ENCODE measurements around the gene NINL.

The NINL gene

GRCh38 chr20:25491446-25492038 is 93.8 kb downstream of the NINL start:
- intact Hi-C loops (cut with DNase I), result no loop called here

DNA sequence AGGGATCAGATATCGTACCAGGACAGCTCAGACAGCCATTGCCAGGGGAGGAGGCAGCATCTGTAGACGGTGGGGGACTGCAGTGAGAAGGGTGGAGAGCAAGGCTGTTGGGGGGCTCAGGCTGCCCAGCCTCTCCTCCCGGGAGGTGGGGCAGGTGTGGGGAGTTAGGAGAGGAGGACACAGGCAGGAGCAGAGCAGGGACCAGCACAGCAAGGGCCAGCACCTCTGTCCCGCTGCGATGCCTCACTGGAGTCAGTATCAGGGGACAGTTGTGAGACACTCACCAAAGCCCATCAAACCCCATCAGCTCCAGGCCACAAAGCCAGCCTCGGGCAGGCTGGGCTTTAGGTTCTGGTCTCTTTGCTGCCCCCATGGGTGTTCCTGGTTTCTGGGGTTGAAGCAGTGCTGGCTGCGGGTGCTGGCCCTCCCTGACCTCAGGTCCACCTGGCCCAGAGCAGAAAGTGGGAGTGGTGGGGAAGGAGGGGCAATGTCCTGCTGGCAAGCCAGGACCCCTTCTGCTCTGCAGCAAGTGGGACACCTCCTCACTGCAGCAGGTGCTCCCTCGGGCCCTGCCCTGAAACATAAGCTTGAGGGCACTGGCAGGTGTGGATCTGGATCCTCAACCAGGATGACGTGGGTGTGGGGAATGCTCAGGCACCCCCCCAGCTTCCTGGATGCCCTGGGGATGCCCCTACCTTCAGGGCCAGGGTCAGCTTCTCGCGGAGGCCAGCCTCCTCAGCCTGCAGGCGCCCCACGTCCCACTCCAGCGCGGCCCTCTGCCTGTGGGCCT is 94.5 kb downstream of the NINL start:
- intact Hi-C loops (cut with DNase I), result no loop called here

More at GRCh38 chr20:25491446-25492038, 93.8 kb downstream of the NINL start:
- DNase-seq, result peak in 1 of 10 donors; percentile 76

DNA sequence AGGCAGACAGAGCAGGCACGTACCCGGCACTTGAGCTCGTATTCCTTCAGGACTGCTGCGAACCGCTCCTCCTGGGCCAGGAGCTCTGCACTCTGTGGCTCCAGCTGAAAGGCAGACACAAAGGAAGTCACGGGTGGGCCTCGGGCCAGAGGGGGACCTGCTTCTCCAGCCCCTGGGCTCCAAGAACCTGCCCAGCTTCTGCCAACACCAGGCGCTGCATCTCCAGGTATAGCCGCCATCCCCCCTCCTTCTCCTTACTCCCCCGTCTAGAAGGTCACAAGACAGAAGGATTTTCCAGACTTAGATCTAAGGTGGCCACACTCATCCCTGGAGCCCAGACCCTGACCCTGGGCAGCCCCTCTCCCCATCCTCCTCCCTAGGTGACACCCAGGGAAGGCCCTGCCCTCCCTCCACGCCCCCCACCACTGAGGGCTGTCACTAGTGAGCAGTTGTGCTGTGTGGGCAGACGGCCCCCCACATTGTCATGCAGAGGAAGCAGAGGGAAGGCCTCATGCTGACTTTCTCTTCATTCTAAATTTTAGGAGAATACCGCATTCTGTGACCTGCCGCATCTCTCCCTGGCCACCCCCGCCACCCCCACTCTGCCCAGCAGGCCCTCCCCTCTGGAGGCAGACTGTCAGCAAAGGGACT is 96.0 kb downstream of the NINL start:
- peak in 1 of 10 donors; percentile 74 for DNase-seq
- intact Hi-C loops (cut with DNase I), result no loop called here

More for the DNA sequence above, 94.5 kb downstream of the NINL start:
- DNase-seq, result peak in 1 of 10 donors; percentile 77

DNA sequence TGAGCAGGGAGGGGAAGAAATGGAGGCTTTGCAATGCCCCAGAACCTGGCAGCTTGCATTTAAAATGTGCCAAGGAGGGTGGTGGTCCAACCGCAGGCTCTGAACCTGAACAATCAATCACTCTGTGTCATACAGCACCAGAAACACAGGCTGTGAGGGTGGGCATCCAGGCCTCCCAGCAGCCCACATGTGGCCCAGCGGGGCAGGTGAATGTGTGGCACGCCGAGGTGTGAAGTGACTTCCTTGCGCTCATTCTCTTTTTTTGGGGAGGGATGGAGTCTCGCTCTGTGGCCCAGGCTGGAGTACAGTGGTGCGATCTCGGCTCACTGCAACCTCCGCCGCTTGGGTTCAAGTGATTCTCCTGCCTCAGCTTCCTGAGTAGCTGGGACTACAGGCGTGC is 97.4 kb downstream of the NINL start:
- DNase-seq, result peak in 1 of 10 donors; percentile 60
- intact Hi-C loops (cut with DNase I), result no loop called here

- intact Hi-C loops (cut with DNase I), result no loop called here
- DNase-seq, result no peak
These were observed 98.0 kb downstream of the NINL start for GRCh38 chr20:25487306-25487705.

DNA sequence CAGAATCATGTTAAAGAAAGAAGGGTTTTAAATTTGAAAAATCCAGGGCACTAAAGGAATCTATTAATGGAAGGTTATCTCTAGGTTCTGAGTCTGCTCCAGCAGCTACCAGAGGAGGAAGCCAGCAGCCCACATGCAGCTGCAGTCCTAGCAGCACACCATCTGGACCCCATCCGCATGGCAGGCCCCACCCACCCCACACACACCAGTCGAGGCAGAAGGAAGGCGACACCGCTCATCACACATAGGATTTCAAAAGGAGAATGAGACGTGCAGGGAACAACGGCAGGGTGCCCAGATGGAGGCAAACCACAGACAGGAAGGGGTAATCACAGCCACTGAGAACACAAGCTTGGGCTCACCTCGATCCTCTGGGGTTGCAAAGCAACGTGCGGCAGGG is 99.0 kb downstream of the NINL start:
- intact Hi-C loops (cut with DNase I), result no loop called here
- peak in 7 of 10 donors; percentile 19 to 91 (median 50) for DNase-seq

DNA sequence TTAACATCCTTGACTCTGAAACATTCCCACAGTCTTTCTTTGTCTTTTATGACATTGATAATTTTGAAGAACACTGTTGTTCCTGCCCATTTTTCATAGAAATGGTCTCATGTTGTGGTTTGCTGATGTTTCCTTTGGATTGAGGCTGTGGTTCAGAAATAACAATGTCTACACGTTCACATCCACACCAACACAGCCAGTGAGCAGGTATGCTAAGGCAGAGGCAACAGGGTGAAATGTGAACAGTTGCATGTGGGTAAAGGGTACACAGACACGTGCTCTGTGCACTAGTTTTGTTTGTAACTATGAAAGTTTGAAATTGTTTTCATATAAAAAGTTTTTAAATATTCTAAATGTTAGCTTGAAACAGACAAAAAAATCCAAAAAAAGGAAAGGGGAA is 99.5 kb downstream of the NINL start:
- intact Hi-C loops (cut with DNase I), result no loop called here
- no peak for DNase-seq

GRCh38 chr20:25484911-25485511 is 100.3 kb downstream of the NINL start:
- peak in 2 of 10 donors; percentile 9 to 81 for DNase-seq
- intact Hi-C loops (cut with DNase I), result no loop called here

DNA sequence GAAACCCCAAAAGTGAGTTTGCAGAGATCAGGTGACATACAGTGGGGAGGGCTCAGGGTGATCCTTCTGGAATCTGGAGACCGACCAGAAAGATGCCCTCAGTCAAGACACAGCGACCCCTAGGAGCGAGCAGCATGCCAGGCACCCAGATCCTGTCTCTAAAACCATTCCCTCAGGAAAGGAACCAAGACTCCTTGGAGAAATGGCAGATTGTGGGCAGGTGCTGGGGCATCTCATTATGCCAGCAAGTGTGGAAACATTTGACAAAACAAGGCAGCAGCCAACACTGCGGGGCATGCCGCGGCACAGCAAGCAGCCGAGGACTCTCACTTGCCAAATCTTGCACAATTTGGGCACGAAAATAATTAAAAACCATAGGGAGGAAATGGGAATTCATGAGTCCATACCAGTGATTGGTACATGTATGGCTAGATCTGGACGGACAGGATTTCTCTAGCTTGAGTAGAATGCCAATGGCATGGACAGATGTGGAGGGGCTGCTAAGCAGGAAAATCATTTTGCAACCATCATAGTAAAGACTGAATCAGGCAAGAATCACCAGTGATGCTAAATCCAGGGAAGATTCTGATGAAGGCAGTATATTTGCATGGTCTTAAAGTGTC is 101.0 kb downstream of the NINL start:
- intact Hi-C loops (cut with DNase I), result no loop called here
- DNase-seq, result peak in 3 of 10 donors; percentile 21 to 82 (median 81)

DNA sequence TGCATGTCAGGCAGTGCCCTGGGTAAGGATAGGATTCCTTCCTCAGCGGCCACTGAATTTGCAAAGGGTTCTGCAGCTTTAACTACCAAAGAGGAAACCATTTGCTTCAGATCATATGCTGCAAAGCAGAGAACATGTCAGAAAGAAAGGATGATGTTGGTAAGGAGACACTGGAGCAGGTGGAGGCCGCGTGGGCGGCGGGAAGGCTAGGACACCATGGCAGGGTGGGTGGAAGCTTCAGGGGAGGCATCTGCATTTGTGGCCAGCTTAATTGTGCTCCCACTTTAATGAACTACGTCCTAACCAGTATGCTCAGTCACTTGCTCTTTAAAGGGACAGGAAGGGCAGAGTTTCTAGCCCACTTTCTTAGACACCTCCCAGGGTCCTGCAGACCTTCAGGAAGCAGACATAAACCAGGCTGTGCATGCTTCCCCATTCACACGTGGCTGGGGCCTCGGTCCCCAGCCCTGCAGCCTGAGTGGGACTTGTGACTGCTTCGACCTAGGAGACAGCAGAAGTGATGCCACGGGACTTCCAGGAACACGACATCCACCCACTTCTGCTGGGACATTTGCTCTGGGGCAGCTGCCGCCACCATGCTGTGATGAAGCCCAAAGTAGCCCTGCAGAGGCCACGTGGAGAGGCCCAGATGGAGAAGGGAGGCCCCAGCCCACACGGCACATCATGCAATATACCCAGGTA is 101.7 kb downstream of the NINL start:
- intact Hi-C loops (cut with DNase I), result no loop called here

DNA sequence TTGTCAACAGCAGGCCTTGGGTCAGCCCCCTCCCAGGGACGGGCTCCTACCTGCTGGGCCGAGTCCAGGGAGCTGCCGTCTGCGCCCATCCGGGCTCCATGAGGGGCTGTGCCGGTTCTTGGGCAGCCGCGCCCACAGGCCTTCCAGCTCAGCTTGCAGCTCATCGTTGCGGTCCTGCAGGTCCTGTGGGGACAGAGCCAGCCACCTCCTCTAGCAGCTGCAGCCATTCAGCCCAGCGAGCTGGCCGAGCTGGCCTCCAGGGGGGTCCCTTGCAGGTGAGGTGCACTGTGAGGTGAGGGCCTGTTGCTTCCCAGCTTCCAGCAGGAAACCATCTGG is 103.4 kb downstream of the NINL start:
- DNase-seq, result peak in 2 of 10 donors; percentile 62 to 76
- intact Hi-C loops (cut with DNase I), result no loop called here

More for the DNA sequence above, 101.7 kb downstream of the NINL start:
- DNase-seq, result peak in 2 of 10 donors; percentile 76 to 77

DNA sequence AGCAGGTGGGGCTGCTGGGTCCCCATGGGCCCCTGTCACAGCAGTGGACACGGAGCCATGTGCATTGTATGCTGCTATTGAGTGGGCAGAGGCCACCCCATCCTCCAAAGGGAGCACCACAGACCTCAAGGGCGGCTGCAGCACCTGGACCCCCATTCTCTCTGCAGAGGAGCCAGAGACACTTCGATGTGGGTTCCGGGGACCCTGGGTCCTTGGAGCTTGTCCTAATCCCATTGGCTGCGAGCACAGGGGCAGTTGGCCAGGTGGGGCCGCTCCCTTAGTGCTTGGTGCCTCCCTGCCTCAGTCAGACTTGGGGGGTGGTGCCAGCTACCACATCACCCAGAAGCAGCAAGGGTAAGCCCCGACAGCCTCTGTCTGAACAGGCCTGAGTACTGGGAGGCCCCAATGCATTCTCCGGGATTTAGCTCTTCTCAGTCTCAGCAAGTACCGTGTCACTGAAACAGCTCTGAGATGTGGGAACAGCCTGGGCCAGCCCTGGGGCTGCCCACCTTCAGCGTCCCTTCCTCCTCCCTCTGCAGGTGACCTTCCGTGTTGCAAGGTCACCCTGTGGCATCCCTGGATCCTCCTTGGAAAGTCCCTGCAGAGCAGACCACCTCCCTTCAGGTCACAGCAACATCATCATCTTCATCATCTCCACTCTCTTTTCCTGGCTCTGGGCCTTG is 104.0 kb downstream of the NINL start:
- peak in 2 of 10 donors; percentile 55 to 63 for DNase-seq
- intact Hi-C loops (cut with DNase I), result no loop called here

DNA sequence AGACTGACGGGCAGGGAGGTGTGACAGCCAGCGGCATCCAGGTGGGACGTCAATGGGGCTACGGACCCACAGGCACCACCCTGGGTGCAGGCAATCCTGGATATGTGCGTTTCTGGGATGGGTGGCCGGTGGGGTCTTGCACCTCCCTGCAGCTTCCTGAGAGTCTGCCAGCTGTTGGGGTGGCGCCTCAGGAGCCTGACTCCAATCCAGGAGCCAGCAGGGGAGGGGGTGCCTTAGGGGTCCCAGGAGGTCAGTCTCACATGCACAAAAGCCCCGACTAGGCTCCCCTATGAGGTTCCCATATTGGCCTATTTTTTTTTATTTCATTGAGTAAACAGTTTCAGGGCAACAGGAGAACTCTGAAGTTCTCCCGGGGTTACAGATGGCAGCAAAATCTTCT is 104.5 kb downstream of the NINL start:
- peak in 1 of 10 donors; percentile 57 for DNase-seq
- intact Hi-C loops (cut with DNase I), result no loop called here

DNA sequence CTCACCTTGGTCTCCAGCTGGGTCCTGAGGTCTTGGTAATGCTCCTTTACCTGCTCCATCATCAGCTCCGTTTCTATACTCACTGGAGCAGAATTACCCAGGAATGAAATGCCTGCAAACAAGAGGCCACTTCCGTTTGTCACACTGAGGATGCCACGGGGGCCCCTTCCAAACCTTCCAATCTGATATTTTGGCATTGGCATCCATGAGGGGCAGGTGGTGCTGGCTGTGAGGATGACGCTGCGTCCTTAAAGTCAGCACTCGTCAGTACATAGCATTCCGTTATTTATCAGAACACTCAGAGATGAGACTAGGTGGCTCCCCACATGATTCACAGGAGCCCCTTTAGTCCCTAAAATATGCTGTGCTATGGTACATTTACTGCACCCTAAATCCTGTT is 105.2 kb downstream of the NINL start:
- intact Hi-C loops (cut with DNase I), result no loop called here
- DNase-seq, result no peak

- intact Hi-C loops (cut with DNase I), result no loop called here
These were observed 105.7 kb downstream of the NINL start for GRCh38 chr20:25479638-25480037.

DNA sequence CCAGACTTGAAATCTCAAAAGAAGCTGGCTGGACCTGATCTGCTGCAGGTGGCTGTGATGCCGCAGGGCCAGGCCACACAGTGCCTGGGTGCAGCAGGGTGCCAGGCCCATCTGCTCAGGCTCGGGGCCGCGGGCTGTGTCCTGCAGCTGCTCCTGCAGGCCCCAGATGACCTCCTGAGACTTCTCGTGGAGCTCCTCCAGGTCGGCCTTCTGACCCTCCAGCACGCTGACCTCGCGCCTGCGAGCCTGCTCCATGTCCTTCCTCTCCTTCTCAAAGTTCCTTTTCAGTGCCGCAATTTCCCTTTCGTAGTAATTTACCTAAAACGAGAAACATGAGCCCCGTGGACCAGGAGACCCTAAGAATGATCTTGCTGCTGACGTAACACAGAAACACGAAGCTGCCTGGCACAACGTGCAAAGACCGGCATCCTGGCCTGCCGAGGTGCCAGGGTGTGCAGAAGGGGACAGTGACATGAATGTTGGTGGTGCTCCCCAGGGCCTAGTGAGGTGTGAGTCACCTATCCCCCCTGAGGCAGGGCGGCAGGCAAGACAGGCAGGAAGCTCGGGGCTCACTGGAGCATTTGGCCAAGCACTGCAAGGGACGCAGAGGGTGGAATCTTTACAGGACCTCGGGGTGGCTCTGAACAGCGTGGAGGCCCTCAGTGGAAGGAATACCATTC is 106.3 kb downstream of the NINL start:
- intact Hi-C loops (cut with DNase I), result no loop called here
- peak in 1 of 10 donors; percentile 78 for DNase-seq

More at GRCh38 chr20:25479638-25480037, 105.7 kb downstream of the NINL start:
- DNase-seq, result peak in 1 of 10 donors; percentile 57

GRCh38 chr20:25477014-25477882 is 108.1 kb downstream of the NINL start:
- no peak for DNase-seq
- intact Hi-C loops (cut with DNase I), result no loop called here

Measured in posterior cingulate gyrus (tissue), 11 donors.